Measurements from ENCODE around the gene FLT3LG. TPM values are rescaled to one million over a fixed set of nuclear protein-coding genes. Genes with fewer than 3 reads are reported as not detected.

The FLT3LG gene
- total RNA-seq, 2 donors from 2014 or later: 0.52 to 0.66 TPM

- H3K9me3 ChIP-seq: no peaks in the 10 kb centered on the region
- H3K27ac ChIP-seq: no peak overlapping the region
- no peak overlapping the region for H3K4me3 ChIP-seq
- intact Hi-C loops (cut with DNase I): no loop called here
- TF ChIP-seq CTCF (IDR thresholded peaks at IDR 0.05): no peak
- H3K36me3 ChIP-seq (replicated peaks in 1 of 2; ENCODE audit: insufficient read depth in 1 of 2, low read depth in 2 of 2): no peaks in the 10 kb centered on the region
- ATAC-seq (no peak), DNase-seq (peak in 2 of 4 donors; percentile 26 to 38)
- 83% methylated on average over 15 to 32 of the region's 32 CpGs for WGBS, 2 donors
- no peaks in the 10 kb centered on the region for H3K27me3 ChIP-seq
- H3K4me1 ChIP-seq: peaks cover 22% of the 10 kb centered on the region
Observed at GRCh38 chr19:49447485-49448431, 26.3 kb upstream of the FLT3LG start.

- intact Hi-C loops (cut with DNase I): no loop called here
- Histone ChIP-seq H3K36me3 (replicated peaks in 1 of 2; ENCODE audit: insufficient read depth in 1 of 2, low read depth in 2 of 2) (no peaks in the 10 kb centered on the region), H3K9me3 (no peaks in the 10 kb centered on the region), H3K27ac (no peak overlapping the region), H3K4me1 (peaks cover 18% of the 10 kb centered on the region), H3K4me3 (no peak overlapping the region), H3K27me3 (no peaks in the 10 kb centered on the region)
- no peak for TF ChIP-seq CTCF (IDR thresholded peaks at IDR 0.05)
- no peak for TF ChIP-seq POLR2A (IDR thresholded peaks at IDR 0.05)
- 89 to 94% methylated on average over 6 of the region's 6 CpGs for WGBS, 2 donors
- DNase-seq: no peak
- ATAC-seq: no peak
Observed at GRCh38 chr19:49448432-49448786, 25.6 kb upstream of the FLT3LG start.

- Histone ChIP-seq H3K27me3 (no peaks in the 10 kb centered on the region), H3K36me3 (replicated peaks in 1 of 2; ENCODE audit: insufficient read depth in 1 of 2, low read depth in 2 of 2) (no peaks in the 10 kb centered on the region), H3K9me3 (no peaks in the 10 kb centered on the region), H3K4me3 (no peak overlapping the region), H3K27ac (no peak overlapping the region), H3K4me1 (peaks cover 29% of the 10 kb centered on the region)
- 82 to 83% methylated on average over 7 of the region's 7 CpGs for WGBS, 2 donors
- no peak for ATAC-seq
- intact Hi-C loops (cut with DNase I): no loop called here
- DNase-seq: no peak
- no peak for TF ChIP-seq POLR2A (IDR thresholded peaks at IDR 0.05)
- no peak for TF ChIP-seq CTCF (IDR thresholded peaks at IDR 0.05)
Observed at GRCh38 chr19:49450405-49450804, 23.6 kb upstream of the FLT3LG start.

GRCh38 chr19:49451430-49452181 lies 22.4 kb upstream of the FLT3LG start, which contains the start of gene PIH1D1:
TSS of gene PIH1D1 (minus strand) at chr19:49451814. CDS start at chr19:49451574, 240 bp downstream.
- Histone ChIP-seq H3K27me3 (no peaks in the 10 kb centered on the region), H3K4me1 (peaks cover 29% of the 10 kb centered on the region), H3K9me3 (no peaks in the 10 kb centered on the region), H3K27ac (peak within 1 kb of the TSS; percentile 88 to 97 (median 94)), H3K36me3 (replicated peaks in 1 of 2; ENCODE audit: insufficient read depth in 1 of 2, low read depth in 2 of 2) (no peaks in the 10 kb centered on the region), H3K4me3 (peak within 1 kb of the TSS; percentile 53 to 90)
- peak; percentile 83 for ATAC-seq
- peak; percentile 98 to 100 (median 99) for DNase-seq
- intact Hi-C loops (cut with DNase I): no loop called here
- TF ChIP-seq POLR2A (IDR thresholded peaks at IDR 0.05) (peak in 2 of 3 donors; percentile 60 to 71), CTCF (IDR thresholded peaks at IDR 0.05) (peak in 6 of 7 experiments; percentile 12 to 50 (median 46))
- WGBS, 2 donors: 0 to 1% methylated on average over 18 to 42 of the region's 42 CpGs
